HL-60 (cell line): ENCODE results near the gene KRT78.

ENCODE experiments used
- DNase-seq, 2 experiments: peaks; one replicate each; pipeline ENCODE4 v3.0.0-alpha.2; 2010 to 2020; ENCODE audit warnings: low read depth in 1 of 2, low spot score in 1 of 2
- H3K27ac ChIP-seq: fragments of 250-450 bp; sonication (Bioruptor Pico); replicated peaks from 2 replicates; pipeline ENCODE4 v1.5.1; 2020; ENCODE audit warnings: mild to moderate bottlenecking, moderate library complexity
- H3K27me3 ChIP-seq: fragments of 250-450 bp; sonication (Bioruptor Pico); 2 replicates; pipeline ENCODE4 v1.5.1; 2021; ENCODE audit warnings: mild to moderate bottlenecking, moderate library complexity; ENCODE audit not compliant: insufficient read depth, poor library complexity, severe bottlenecking
- H3K4me3 ChIP-seq: replicated peaks from 2 replicates; pipeline ENCODE4 v1.5.1; 2011; ENCODE audit warnings: mild to moderate bottlenecking, control low read depth, low read length; ENCODE audit not compliant: insufficient read depth
- GABPA ChIP-seq: IDR thresholded peaks from 2 replicates; pipeline ENCODE4 v1.6.1; 2012; ENCODE audit warnings: low read depth
- POLR2AphosphoS5 ChIP-seq: IDR thresholded peaks from 2 replicates; pipeline ENCODE4 v1.6.1; 2012; ENCODE audit warnings: low read depth
- SPI1 ChIP-seq: IDR thresholded peaks from 2 replicates; pipeline ENCODE4 v1.6.1; 2012; ENCODE audit warnings: low read depth, mild to moderate bottlenecking, borderline replicate concordance
- TF ChIP-seq, protein P1 (sequence below): IDR thresholded peaks from one replicate; pipeline ENCODE4 v1.5.1; 2011; ENCODE audit warnings: low read length, control low read depth, inconsistent platforms; ENCODE audit not compliant: insufficient read depth
- TF ChIP-seq, protein P2 (sequence below): IDR thresholded peaks from 2 replicates; pipeline ENCODE4 v1.6.1; 2012; ENCODE audit warnings: low read depth; ENCODE audit not compliant: insufficient replicate concordance

Gene KRT78

DNA sequence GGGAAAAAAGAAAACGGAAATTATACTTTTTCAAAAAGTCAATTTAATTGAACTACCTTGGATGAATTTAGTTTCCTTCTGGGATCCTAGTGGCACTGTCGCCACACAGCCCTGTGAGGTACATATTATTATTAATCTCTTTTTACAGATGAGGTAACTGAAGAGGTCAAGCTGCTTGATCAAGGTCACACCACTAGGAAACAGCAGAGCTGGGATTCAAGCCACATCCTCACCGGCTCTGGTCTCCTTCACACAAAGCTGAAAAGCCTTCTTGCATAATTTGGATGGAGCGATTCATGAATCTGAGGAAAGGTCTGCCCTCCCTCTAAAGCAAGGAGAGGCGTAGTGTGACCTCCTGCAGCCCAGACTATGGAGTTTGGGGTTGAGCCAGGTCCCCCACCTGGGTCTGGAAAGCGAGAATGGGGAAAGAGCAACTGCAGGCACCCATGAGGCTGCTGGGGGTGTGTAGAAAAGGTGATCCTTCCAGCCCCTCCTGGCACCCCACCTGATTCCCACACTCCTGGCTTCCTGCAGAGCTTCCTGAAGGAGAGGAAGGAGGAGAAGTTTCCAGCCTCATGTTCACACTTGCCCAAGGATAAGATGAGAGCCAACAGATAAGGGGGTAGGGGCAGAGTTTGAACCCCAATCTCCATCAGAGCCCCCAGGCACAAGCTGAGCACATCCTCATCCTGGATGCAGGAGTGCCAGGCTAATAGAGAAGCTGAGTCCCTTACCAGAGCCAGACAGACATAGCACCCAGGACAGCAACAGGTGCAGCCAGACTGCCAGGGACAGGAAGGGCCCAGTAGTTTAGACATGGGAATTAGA lies 10.8 kb downstream of the KRT78 start:
- no peak for DNase-seq
- no peak overlapping the region for H3K27ac ChIP-seq
- no peak overlapping the region for H3K4me3 ChIP-seq
- TF ChIP-seq GABPA (no peak), POLR2AphosphoS5 (no peak), SPI1 (no peak)
- TF ChIP-seq, protein P1, sequence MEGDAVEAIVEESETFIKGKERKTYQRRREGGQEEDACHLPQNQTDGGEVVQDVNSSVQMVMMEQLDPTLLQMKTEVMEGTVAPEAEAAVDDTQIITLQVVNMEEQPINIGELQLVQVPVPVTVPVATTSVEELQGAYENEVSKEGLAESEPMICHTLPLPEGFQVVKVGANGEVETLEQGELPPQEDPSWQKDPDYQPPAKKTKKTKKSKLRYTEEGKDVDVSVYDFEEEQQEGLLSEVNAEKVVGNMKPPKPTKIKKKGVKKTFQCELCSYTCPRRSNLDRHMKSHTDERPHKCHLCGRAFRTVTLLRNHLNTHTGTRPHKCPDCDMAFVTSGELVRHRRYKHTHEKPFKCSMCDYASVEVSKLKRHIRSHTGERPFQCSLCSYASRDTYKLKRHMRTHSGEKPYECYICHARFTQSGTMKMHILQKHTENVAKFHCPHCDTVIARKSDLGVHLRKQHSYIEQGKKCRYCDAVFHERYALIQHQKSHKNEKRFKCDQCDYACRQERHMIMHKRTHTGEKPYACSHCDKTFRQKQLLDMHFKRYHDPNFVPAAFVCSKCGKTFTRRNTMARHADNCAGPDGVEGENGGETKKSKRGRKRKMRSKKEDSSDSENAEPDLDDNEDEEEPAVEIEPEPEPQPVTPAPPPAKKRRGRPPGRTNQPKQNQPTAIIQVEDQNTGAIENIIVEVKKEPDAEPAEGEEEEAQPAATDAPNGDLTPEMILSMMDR, result no peak
- TF ChIP-seq, protein P2, sequence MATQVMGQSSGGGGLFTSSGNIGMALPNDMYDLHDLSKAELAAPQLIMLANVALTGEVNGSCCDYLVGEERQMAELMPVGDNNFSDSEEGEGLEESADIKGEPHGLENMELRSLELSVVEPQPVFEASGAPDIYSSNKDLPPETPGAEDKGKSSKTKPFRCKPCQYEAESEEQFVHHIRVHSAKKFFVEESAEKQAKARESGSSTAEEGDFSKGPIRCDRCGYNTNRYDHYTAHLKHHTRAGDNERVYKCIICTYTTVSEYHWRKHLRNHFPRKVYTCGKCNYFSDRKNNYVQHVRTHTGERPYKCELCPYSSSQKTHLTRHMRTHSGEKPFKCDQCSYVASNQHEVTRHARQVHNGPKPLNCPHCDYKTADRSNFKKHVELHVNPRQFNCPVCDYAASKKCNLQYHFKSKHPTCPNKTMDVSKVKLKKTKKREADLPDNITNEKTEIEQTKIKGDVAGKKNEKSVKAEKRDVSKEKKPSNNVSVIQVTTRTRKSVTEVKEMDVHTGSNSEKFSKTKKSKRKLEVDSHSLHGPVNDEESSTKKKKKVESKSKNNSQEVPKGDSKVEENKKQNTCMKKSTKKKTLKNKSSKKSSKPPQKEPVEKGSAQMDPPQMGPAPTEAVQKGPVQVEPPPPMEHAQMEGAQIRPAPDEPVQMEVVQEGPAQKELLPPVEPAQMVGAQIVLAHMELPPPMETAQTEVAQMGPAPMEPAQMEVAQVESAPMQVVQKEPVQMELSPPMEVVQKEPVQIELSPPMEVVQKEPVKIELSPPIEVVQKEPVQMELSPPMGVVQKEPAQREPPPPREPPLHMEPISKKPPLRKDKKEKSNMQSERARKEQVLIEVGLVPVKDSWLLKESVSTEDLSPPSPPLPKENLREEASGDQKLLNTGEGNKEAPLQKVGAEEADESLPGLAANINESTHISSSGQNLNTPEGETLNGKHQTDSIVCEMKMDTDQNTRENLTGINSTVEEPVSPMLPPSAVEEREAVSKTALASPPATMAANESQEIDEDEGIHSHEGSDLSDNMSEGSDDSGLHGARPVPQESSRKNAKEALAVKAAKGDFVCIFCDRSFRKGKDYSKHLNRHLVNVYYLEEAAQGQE, result no peak
- H3K27me3 ChIP-seq, result peaks cover 2% of the 10 kb centered on the region

DNA sequence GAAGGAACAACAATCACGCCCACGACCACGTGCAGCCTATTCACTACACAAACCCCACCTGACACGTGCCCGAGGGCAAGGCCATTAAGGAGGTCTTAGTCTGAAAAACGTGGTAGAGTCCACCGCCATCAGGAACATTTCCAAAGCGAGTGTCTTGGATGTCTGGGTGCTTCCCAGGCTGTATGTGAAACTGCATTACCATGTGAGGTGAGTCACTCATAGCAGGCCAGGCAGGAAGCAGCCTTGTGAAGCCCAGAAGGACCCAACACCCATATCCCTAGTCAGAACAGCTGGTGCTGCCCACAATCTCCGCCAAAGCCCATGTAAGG lies 11.4 kb downstream of the KRT78 start:
- TF ChIP-seq GABPA (no peak), SPI1 (no peak), POLR2AphosphoS5 (no peak)
- TF ChIP-seq, protein P2, result no peak
- TF ChIP-seq, protein P1, result no peak
- Histone ChIP-seq H3K27me3 (no peaks in the 10 kb centered on the region), H3K27ac (no peak overlapping the region), H3K4me3 (no peak overlapping the region)
- DNase-seq, result no peak

DNA sequence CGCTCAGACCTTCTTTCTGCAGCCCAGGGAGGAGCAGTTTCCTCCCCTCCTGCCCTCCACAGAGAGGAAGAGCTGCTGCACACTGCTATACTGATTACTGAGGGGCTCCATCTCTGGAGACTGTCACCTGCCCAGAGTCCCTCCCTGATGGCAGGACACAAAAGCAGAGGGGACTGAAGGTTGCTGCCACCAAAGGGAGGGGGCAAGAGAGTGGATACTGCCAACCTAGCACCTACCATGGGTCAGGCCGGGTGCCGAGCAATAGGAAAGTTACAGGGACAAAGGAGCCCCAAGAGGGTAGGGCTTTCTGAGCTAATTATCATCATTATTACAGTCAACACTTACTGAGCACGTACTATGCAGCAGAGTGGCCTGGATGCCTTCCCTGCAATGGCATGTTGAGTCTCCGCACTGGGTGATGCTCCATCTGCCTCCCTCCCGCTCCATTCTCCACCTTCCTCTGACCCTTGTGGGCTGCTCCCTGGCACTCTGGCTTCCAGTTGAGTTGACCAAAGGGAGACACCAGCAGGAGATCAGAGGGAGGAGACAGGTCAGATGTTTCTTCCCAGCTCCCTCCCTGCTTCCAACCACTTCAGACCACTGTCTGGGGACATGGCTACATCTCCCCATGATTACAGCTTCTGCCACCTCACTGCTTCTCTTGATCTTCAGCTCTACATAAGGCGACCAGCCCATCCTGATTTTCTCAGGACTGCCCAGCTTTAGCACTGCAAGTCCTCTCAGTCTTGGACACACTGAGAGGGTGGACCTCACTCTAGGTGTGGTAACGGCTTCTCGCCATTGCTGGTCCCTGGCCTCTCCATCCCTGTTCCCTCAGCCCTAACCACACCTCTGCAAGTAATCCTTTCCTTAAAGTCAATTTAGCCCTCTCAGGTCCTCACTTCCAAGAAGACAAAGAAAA lies 12.0 kb downstream of the KRT78 start:
- TF ChIP-seq SPI1 (no peak), GABPA (no peak), POLR2AphosphoS5 (no peak)
- TF ChIP-seq, protein P1, result no peak
- TF ChIP-seq, protein P2, result no peak
- no peak overlapping the region for H3K27ac ChIP-seq
- no peaks in the 10 kb centered on the region for H3K27me3 ChIP-seq
- no peak overlapping the region for H3K4me3 ChIP-seq
- no peak for DNase-seq
